ENCODE measurements around the gene PIAS1.
"Not testable (repeated sequence)": the region's sequence is repeated elsewhere in the genome, so short reads cannot be mapped to it uniquely, and the experiment has no call there.

PIAS1 gene

DNA sequence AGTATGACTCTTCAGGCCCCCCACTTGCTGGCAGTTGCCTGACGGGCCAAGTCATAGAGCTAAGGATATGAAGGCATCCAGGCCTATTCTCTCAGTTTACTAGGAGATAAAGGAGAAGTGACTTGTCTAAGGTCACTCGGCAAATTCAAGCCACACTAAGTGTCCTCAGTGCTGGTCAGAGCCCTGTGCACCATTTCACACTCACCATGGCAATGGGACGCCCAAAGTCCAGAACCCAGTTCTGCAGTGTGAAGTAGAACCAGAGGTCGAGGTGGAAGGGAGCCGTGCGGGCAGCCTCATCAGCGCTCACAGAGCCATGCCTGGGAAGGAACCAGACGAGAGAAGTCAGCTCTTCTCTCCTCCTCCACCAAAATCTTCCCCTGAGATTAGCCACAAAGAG is 164.2 kb downstream of the PIAS1 start:
- no peak for DNase-seq (ENCODE audit: low read depth in 2 of 2)

DNA sequence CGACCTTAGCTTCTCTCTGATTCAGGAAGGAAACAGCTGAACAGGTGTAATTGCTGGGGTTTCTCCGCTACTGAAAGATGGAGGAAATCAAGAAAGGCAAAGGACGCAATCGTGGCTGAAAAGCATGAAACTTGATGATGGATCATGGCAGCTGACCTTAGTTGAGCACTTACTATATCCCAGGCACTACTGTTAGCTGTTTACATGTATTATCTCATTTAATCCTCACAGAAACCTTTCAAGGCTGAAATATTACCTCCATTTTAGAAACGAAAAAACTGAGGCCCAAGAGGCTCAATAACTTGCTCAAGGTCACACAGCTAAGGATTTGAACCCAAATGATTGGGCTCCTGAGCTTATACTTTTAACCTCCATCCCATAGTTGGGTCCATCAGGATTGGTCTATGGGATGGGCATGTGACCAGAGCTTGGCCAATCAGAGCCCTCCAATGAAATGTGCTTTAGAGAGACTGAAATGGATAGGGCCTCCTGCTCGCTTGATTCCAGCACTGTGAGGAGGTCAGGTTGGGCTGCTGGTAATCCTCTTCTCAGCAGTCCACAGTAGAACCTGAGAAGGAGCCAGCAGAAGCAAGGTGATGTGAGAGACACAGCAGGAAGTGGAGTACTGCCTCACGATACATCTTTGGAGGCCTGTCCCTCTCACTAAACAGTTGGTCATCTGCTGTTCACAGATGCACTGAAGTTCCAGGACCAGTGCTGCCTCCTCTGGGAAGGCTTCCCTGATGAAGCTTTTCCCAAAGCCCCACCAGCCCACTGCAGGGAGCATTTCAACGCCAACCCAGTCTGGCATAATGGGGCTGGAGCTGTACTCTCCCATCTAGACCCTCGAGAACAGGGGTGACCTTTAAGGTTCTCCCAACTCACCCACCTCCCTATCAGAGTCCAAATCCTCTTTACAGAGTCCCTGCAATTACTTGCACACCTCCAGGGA is 165.0 kb downstream of the PIAS1 start:
- no peak for DNase-seq (ENCODE audit: low read depth in 2 of 2)

DNA sequence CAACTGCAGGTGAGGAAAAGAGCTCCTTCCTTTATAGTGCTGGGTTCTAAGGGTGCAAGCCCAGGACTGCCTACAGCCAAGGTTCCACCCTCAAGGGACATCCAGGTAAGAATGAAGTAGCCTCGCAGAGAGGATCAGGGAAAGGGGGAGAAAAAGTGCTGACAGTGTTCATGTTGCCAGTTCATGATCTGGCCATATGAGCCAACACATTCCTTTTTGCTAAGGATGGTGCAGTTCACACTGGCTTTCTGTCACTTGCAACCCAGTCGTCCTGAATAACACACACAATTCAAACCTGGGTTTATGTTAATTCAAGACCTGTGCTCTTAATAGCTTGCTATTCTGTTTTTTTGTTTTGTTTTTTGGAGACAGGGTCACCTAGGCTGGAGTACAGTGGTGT is 166.4 kb downstream of the PIAS1 start:
- no peak for DNase-seq (ENCODE audit: low read depth in 2 of 2)

DNA sequence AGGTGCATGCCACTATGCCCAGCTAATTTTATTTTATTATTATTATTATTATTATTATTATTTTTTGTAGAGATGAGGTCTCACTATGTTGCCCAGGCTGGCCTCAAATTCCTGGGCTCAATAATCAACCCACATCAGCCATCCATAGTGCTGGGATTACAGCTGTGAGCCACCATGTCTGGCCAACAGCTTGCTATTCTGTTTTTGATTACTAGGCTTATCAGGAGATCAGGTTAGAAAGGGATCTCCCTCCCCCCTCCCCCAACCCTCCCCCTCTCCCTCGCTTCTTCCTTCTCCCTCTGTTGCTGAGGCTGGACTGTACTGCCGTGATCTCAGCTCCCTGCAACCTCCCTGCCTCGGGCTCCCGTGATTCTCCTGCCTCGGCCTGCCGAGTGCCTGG is 166.9 kb downstream of the PIAS1 start:
- DNase-seq (ENCODE audit: low read depth in 2 of 2): no peak

DNA sequence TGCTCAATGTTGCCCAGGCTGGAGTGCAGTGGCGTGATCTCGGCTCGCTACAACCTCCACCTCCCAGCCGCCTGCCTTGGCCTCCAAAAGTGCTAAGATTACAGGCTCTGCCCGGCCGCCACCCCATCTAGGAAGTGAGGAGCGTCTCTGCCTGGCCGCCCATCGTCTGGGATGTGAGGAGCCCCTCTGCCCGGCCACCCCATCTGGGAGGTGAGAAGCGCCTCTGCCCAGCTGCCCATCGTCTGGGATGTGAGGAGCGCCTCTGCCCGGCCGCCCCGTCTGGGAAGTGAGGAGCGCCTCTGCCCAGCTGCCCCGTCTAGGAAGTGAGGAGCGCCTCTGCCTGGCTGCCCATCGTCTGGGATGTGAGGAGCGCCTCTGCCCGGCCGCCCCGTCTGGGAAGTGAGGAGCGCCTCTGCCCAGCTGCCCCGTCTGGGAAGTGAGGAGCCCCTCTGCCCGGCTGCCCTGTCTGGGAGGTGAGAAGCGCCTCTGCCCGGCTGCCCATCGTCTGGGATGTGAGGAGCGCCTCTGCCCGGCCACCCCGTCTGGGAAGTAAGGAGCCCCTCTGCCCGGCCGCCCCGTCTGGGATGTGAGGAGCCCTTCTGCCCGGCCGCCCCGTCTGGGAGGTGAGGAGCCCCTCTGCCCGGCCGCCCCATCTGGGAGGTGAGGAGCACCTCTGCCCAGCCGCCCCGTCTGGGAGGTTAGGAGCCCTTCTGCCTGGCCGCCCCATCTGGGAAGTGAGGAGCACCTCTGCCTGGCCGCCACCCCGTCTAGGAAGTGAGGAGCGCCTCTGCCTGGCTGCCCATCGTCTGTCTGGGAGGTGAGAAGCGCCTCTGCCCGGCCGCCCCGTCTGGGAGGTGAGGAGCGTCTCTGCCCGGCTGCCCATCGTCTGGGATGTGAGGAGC is 167.7 kb downstream of the PIAS1 start:
- not testable (repeated sequence) for DNase-seq (ENCODE audit: low read depth in 2 of 2)

DNA sequence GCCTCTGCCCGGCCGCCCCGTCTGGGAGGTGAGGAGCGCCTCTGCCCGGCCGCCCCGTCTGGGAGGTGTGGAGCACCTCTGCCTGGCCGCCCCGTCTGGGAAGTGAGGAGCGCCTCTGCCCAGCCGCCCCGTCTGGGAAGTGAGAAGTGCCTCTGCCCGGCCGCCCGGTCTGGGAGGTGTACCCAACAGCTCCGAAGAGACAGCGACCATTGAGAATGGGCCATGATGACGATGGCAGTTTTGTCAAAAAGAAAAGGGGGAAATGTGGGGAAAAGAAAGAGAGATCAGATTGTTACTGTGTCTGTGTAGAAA is 168.3 kb downstream of the PIAS1 start:
- not testable (repeated sequence) for DNase-seq (ENCODE audit: low read depth in 2 of 2)

DNA sequence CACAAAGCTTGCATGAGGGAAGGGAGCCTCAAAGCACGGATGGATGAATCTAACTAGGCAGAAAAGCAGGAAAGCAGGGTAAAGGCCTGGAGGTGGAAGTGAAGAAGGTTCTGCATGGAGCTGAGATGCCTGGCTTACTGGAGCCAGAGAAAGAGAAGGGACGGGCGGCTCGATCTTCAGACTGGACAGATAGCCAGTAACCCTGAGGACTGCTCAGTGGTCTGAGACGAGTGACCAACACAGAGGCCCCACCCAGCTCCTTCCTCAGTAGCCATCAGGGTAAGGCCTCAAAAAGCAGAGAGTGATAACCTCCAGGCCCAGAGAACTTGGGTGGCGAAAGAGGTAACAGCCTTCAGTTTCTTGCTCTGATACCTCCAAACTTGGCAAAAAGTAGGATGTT is 169.1 kb downstream of the PIAS1 start:
- DNase-seq (ENCODE audit: low read depth in 2 of 2): no peak

DNA sequence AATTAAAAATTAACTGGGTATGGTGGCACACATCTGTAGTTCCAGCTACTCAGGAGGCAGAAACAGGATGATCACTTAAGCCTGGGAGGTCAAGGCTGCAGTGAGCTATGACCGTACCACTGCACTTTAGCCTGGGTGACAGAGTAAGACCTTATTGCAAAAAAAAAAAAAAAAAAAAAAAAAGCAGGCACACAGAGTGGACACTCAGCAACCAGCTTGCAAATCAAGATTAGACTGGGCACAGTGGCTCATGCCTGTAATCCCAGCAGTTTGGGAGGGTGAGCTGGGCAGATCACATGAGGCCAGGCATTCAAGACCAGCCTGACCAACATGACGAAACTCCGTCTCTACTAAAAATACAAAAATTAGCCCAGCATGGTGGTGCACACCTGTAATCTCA is 170.0 kb downstream of the PIAS1 start:
- no peak for DNase-seq (ENCODE audit: low read depth in 2 of 2)

DNA sequence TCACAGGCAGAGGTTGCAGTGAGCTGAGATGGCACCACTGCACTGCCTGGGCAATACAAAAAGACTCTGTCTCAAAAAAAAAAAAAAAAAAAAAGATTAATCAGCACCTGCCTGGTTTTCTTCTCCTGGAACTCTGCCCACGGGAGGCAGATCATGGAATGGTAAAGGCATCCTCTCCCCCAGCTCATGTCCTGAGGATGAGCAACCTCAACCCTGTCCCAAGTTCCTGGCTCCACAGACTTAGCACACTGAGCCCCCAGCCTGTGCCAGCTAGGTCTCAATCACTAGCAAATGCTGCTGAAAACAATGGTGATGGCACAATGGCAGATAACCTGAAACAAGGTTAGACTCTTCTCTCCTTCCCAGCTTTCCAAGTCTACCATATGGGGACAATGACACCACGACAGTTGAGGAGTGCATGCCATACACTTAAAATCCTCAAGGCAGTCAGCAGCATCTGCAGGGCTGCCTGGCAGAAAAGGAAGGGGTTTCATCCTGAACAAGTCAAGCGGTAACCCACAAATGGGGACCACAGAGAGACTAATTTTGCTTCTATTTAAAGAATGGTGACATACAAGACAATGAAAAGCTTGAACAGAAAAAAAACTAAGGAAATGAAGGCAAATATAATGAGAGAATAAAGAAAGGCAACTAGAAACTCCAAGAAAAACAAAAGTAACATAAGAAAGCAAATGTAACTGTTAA is 170.6 kb downstream of the PIAS1 start:
- DNase-seq (ENCODE audit: low read depth in 2 of 2): no peak

DNA sequence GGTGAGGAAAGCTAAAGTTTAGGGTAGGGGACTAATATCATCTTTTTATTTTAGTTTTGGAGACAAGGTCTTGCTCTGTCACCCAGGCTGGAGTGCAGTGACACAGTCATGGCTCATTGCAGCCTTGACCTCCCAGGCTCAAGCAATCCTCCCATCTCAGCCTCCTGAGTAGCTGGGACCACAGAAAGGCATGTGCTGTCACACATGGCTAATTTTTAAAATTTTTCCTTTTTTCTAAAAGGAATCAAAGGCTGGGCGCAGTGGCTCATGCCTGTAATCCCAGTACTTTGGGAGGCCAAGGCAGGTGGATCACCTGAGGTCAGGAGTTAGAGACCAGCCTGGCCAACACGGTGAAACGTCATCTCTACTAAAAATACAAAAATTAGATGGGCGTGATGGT is 171.3 kb downstream of the PIAS1 start:
- DNase-seq (ENCODE audit: low read depth in 2 of 2): not testable (repeated sequence)

DNA sequence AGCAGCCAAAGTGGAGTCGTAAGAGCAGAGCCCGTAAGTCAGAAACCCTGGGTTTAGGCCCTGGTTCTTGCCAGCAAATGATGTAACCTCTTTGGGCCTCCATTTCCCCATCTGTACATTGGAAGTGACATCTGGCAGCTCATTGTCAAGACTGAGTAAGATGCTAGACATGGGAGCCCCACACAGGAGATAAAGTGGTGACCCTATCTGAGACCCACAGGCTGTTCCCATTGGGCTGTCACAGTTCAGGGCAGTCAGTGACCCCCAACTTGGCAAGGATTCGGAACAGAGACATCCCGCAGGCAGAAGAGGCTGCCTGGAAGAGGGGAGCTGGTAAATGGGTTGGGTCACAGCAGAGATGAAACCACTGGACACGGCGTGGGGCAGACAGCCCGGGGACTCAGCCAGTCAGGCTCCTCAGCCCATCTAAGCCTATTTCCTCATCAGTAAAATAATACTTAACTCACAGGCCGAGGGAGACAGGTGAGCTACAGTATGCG is 173.6 kb downstream of the PIAS1 start:
- no peak for DNase-seq (ENCODE audit: low read depth in 2 of 2)

DNA sequence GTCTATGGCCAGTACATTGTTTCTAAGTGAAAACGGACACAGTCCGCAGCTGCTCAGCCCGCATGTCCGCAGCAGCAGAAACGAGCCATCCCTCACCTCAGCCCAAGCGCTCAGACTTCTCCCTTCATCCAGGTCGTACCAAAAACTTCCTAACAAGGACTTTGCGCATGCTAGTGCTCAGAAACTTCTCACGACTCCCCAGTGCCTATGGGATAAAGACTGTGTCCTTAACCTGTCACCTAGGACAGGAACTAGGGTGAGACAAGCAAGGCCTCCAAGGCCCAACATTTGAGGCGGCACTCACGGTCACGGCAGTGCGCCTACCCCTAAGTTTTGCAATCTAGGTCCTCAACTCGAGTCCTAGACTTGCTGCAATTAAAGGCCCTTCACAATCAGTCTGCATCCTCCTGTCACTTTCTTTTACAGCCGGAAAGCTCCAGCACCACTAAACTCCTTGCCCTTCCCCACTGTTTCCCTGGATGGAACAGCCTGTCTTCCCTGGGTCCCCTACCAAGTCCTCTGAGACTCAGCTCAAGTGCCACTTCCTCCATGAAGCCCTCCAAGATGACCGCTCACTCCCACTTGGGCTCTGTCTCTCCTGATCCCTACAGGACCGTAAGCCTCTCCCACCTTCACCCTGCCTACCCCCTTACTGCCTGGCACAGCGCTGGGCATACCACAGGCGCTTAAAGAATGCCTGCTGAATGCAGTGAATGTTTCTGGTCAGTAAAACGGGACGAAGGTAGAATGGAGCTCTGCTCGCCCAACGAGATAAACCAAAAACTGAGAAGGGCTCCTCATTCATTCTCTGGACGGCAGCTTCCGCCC is 174.2 kb downstream of the PIAS1 start:
- DNase-seq (ENCODE audit: low read depth in 2 of 2): no peak

DNA sequence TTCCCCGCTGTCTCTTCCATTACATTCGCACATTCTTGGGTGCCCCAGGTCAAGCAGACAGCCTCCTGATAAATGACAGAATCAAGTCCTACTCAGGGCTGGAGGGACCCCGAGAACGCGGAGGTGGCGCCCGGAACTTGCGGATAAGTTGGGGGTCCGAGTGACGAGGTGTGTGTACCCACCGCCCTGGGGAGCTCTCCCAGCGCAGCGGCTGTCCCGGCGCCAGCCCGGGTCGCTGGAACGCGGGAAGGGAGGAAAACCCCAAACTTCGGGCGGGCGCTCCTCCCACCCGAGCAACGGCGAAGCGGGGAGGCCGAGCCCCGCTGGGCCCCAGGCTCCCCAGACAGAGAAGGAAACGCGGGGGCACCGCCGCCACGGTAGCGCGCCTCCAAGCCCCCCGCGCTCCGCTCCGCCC is 174.9 kb downstream of the PIAS1 start:
- no peak for DNase-seq (ENCODE audit: low read depth in 2 of 2)

DNA sequence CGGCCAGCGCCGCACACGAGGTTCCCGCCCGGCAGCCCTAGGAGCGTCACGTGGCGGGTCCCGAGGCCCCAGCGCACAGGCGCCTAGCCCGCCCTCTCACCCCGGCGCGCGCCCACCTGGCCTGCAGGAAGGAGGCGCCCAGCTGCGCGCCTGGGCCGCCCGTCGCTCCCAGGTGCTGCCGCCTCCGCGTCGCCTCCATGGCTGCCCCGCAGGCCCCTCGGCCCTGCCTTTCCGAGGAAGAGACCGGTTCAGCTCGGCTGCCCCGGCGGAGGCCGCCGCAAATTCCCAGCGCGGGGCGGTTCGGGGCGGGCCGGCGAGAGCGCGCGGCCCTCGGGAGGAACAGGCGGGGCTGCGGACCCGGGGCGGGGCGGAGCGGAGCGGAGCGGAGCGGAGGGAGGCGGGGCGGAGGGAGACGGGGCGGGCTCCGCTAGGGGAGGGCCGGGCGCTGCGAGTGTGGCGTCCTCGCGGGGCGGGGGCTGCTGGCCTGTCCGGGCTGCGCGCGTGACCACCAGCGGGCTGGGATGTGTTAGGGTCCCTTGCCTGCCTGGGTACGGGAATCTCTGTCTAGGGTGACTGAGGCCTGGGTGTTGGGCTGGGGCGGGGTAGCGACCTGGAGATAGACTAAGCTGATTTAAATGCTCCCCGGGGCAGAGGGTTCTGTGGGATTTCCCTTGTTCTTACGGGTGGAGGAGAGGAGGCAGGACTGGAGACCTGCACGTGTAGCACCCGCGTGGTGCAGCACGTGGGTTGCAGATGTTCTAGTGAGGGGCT is 175.5 kb downstream of the PIAS1 start, which contains the start of gene CLN6:
TSS of gene CLN6 (minus strand) at position 343 of the 771 bp plus-strand sequence. CDS start at position 199, 144 bp downstream.
- DNase-seq (ENCODE audit: low read depth in 2 of 2): peak; percentile 30 to 50

DNA sequence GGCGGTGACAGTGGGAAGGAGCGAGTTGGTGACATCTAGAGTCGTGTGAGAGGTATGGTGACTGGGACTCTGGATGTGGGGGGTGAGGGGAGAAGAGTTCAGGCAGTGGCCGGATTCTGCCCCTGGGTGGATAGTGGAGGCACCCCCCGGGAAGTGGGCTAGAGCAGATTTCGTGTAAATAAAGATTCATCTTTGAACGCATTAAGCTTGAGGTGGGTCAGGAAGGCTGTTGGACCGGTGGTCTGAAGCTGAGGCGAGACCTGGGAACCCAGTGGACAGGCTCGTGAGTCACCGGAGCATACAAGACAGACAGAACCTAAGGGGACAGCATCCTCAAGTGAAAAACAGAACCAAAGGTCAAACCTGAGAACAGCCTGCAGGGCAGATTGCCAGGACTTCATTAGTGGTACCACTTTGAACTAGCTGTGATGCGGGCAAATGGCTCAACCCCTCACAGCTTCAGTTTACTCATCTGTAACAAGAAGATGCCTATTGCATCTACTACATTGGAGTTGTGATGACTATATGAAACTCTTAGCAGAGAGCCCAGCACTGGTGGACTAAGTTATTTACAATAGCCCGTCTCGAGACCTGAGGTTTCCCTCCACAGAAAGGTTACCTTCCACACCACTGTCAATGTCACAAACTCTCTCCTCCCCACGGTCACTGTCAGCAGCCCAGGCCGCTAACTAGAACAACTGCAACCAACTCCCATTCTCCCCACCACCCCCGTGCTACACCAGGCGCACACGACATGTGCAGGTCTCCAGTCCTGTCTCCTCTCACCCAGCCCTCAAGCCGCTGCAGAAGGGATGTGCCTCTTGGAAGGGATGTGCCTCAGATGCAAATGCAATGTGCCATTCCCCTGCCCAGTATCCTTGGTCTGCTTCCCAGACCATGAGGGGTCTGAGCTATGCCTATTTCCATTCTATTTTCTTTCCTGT is 176.3 kb downstream of the PIAS1 start:
- no peak for DNase-seq (ENCODE audit: low read depth in 2 of 2)

DNA sequence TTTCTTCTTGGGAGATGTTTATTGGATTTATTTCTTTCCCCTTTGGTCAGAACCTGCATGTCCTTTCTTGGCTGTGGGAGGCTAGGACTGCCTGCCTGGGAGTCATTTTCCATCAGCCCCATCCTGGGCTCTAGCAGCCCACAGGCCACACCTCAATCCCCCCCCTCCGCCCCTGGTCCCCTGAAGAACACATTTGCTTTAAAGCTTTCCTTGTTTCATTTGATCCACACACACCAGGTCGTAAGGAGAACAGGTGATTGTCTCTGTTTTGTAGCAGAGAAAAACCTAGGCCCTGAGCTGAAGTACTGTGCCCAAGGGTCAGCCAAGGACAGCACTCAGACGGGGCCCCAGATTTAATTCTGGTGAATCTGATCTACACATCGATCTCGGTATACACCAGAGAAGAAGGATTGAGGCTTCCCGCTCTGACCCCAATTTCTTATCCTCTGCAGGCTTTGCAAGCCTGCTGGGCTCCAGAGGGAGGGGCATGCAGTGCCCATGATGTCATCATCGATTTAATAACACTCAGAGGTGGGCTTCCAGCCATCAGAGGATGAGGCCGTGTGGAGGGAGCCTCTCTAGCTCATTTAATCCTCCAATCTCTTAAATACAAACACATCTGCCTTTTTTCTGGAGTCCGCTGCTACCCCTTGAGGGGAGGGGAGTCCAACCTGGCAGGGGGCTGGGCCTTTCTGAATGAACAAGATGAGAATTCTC is 177.1 kb downstream of the PIAS1 start:
- DNase-seq (ENCODE audit: low read depth in 2 of 2): no peak

DNA sequence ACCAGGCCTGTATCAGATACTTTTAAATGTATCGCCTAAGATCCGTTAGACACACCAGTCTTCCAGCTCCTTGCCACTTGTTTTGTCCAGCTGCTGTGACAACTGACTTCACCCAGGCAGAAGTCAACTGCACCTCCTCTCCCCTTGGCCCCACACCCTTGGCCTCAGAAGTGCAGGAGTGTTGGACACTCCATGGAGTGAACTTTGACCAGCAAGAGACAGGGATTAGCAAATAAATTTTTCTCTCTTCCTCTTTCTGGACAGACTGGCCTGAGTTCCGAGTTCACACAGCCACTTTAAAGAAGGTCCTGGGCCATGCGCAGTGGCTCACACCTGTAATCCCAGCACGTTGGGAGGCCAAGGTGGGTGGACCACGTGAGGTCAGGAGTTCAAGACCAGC is 178.3 kb downstream of the PIAS1 start:
- DNase-seq (ENCODE audit: low read depth in 2 of 2): no peak

DNA sequence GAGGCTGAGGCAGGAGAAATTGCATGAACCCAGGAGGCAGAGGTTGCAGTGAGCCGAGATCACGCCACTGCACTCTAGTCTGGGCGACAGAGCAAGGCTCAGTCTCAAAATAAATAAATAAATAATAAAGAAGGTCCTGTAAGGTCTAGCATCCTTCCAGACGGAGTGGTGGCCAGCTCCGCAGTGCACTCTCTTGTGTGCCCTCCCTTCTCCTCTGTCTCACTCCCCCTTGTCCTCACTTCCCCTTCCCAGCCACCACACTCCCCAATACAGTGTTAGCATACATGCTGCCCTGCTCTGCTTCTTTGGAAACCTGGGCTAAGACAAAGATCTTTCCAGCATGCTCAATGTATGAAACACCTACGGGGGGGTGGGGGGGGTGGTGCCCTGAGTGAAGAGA is 178.8 kb downstream of the PIAS1 start:
- DNase-seq (ENCODE audit: low read depth in 2 of 2): no peak
